HG02943 (cell line): ENCODE results near the gene ETF1.
"Not testable (repeated sequence)": the region's sequence is repeated elsewhere in the genome, so short reads cannot be mapped to it uniquely, and the experiment has no call there.

Experiments used
- ATAC-seq: cut with Tn5 transposase; IDR thresholded peaks from one replicate; pipeline ENCODE4 v1.9.1; 2021; ENCODE audit warnings: mild to moderate bottlenecking, low read depth, moderate library complexity; ENCODE audit not compliant: unreplicated experiment

ETF1 gene

DNA sequence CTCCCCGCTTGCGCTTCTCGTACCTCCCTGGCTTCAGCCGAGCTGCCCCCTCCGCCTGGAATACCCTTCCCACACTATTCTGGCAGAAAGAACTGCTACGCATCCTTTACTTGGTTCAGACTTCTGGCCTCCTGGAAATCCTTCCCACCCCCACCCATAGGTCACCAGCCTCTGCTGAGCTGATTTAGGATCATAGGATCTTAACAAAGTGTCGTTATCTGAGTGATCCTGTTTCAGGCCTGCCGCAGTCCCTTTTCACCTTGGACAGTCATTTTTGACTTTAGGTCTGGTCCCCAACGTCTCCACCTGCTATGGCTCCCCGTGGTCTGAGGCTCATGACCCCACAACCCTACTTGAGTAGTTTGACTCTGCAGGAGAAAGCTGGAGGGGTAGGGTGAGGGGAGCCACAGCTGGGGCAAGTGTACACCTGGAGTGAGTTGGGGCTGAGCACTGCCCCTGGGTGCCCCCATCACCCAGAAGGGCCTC, 50.4 kb downstream of the ETF1 start:
- ATAC-seq = no peak

DNA sequence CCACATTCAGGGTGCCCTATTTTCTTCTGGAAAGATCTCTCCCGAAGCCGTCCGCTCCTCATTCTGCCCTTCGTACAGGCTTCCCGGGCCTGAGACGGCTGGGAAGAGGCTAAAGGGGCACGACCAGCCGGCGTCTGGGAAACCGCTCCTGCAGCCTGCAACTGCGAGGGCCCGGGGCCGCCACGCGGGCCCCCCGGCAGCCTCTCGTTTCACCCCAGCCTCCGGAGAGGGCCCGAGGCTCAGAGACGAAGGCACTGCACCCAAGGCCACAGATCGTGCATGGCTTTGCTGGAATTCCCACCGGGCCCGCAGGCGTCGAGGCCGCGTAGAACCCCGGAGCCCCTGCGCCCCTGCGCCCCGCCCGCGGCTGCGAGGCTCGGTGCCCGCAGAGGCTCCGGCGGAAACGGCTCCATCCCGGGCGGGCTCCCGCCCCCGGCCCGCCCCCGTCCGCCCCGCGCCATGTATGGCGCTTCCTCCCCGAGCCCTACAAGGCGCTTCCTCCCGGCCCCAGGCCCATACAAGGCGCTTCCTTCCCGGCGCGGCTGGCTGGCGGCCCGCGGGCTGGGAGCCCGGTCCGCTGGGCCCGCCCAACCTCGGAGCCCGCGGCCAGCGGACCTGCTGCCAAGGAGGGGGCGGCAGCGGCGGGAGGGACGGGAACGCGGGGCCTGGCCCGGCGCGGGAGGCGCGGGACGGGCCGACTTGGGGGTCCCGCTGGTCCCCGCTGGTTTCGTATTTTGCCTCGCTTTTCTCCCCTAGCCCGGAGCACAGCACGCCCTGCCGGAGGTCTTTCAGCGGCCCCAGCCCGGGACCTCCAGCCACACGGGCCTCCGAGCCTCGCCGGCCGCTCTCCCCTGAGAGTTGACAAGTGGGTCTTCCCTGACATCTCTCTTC, 51.1 kb downstream of the ETF1 start:
- peak; percentile 95 for ATAC-seq

DNA sequence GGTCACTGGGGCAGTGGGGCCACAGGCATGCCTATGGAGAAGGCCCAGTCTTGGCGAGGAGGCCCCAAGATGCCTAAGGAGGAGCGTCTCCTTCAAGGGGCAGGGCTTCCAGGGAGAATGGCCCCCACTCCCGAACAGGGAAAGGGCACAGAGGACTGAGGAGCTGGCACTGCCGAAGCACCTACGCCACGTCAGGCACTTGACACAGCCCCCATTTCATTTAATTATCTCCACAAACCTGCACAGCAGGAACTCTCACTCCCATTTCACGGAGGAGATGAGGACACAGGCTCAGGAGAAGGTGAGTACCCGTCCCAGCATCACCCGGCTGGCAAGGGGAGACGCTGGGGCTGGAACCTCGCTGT, 51.8 kb downstream of the ETF1 start:
- no peak for ATAC-seq

DNA sequence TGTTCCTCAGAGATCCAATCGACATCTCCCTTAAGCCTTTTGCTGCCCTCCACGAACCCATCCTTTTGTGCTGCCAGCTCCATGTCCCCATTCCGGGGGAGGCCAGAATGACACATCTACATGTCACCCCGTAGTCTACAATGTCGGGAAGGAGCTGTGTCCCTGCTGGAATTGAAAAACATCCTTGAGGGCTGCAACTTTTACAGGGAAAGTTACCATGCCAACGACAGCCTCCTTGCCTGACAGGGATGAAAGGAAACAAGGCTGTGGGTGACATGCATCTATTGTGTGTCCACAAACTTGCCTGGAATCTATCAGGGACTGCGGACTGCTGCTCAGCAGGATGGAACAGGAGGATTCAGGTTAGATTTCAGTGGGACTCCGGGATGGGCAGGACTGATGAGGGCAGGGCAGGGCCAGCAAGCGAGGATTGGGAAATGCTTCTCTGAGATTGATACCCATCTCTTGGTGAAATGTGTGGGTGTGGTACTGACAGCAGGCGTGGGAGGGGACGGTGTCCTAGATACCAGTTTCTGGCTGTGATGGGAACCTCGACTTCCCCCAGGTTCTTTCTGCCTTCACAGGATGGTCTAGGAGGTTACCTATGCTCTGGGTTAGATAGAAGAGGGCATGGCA, 52.3 kb downstream of the ETF1 start:
- ATAC-seq = no peak

DNA sequence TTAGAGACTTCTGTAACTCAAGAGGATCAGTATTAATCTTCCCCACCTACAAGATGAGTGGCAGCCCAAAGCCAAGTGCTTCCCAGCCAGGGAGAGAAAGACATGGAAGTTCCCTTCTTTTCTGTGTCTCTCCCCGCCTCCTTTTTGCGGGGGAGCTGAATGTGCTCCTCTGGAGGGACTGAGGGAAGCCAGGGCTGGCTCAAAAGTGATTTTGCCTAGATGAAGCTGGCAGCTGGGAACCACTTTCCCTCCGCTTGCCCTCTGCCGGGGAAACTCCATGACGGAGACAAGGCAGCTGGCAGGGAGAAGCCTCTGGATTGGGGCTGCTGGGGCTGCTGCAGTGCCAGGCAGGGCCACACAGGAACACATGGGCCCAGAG, 53.4 kb downstream of the ETF1 start:
- ATAC-seq = no peak

DNA sequence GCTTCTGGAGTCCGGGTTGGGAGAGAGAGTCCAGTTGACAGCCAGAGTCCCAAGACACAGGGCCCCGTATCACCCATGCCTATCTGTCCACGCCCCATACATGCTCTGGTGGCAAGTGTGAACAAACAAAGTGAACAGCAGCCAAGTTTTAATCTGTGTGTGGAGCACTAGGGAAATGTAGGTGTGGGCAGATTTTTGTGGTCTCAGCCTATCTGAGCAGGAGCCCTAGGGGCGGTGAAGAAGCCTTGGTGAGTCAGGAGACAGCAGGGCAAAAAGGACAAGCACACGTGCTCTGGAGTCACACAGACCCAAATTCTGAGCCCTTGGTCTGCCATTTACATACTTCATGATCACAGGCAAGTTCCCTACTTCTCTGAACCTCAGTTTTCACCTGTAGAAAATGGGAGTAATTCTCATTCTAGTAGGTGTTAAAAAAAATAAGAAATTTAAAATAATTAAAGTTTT, 54.5 kb downstream of the ETF1 start:
- ATAC-seq = no peak

DNA sequence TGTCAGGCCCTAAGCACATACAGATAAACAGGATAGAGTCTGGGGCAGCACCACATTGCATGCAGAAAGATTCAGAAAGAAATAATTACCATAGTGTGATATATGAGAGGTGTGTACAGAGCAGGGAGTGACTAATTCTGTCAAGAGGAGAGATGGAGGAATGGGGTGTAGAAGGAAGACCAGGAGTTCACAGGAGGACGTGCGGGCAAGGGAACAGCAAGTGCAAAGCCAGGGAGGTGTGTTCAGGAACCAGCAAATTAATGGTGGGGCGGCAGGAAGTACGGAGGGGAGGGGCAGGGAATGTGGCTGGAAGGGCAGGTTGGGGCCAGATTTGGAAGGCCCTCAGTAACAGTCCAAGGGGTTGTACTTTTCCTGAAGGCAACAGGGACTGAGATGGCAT, 60.4 kb downstream of the ETF1 start:
- ATAC-seq = no peak

DNA sequence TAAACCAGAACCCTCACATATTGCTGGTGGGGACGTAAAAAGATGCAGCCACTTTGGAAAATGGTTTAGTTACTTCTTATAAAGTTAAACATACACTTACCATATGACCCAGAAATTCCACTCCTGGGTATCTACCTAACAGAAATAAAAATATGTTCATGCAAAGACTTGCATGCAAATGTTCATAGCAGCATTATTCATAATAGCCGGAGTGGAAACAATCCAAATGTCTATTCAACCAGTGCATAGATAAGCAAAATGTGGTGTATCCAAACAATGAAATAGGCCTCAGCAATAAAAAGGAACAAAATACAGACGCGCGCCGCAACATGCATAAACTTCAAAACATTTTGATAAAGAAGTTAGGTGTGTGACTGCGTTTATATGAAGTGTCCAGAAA, 66.1 kb downstream of the ETF1 start:
- ATAC-seq = no peak

DNA sequence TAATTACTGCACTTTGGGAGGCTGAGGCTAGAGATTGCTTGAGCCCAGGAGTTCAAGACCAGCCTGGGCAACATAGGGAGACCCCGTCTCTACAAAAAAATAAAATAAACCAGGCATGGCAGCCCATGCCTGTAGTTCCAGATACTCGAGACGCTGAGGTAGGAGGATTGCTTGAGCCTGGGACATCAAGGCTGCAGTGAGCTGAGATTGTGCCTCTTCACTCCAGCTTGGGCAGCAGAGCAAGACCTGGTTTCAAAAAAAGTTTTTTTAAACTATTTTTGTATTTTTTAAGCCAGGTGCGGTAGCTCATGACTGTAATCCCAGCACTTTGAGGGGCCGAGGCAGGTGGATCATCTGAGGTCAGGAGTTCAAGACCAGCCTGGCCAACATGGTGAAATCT, 69.9 kb downstream of the ETF1 start:
- not testable (repeated sequence) for ATAC-seq

DNA sequence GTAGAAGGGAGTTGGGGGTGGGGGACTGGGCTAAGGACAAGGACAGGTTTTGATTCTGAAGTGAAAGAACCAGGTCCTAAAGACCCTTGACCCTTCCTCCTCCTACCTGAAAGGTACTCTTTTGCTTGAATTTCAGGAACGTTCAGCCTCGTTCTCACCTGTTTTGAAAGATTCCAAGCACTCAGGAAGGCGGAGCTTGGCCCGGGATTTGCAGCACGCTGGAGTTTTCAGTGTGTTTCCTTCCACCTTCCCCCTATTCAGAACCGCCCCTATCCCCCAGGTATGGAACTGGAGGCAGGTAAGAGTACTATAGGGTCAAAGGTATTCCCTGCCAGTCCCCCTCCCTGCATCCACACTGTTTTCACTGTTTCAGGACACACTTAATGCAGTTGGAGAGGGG, 70.7 kb downstream of the ETF1 start:
- no peak for ATAC-seq

DNA sequence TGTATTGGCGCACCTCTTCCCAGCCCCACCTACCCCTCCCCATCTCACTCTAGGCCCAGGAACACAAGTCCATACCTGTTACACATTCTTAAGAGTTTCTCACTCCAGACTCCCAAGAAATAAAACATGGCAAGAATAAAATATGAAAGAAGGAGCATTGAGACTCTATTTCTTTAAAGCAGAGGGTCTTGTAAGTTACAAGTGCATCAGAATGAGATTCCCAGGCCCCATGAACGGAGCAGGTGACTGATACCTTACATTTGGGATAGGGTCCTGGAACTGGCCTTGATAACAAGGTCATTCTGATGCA, 72.0 kb downstream of the ETF1 start:
- ATAC-seq = no peak

DNA sequence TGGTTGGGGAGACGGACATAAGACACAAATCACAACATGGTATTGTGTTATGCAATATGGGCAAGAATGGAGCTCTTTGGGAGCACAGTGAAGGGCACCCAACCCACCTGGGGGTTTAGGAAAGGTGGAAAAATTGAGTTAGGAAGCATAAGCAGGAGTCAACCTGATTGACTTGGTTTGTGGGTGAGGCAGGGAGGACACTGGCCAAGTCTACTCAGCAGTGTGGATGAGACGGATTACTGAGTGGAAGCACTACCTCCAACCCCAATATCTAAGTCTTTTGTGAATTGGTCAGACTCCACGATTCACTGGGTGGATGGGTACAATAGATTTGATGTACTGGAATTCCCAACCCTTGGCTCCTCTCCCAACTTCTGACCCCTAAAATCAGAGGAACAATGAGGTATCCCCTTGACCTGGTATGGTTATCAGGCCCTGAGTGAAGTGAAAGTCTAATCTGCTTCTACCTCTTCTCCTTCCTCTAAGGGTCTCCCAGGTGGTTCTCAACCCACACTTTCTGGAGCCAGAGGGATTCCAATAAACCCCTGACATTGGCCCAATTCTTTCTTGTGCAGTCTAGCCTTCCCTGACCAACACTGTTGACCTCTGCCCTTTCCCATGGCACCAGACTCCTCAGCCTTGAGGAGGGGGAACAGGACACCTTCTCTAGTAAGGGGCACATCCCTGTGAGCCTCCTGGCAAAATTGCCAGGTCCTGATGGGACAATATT, 72.5 kb downstream of the ETF1 start:
- ATAC-seq = no peak

DNA sequence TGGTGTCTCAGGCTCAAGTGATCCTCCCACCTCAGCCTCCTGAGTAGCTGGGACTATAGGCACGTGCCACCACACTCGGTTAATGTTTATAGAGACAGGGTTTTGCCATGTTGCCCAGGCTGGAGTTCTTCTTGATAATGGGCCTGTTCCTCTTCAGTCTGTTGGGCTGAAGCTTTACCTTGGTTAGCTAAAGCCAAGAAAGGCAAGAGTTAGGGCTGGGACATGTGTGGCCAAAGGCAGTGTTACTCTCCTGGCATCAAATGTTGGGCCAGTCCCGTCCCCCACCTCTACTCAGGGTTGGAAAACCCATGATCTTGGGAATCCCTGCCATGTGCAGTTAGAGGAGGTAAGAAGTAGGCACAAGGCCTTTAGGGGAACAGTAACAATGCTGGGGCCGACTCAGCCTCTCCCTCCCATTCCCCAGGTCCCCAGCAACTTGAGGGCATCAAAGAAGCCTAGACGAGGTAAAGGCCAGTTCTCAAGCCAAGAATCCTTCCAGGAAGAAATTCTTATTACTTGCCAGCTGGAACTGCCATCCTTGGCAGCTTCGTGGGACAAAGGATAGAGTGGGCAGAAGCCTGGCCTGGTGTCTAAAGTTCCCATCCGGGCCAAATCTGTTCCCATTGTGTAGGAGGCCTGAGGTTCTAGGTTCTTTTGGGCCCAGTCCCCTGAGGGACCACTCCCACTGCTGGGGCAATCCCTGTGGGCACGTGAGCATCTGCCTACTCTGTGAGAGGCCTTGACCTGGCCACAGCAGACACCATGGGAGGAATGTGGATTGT, 73.3 kb downstream of the ETF1 start:
- no peak for ATAC-seq

DNA sequence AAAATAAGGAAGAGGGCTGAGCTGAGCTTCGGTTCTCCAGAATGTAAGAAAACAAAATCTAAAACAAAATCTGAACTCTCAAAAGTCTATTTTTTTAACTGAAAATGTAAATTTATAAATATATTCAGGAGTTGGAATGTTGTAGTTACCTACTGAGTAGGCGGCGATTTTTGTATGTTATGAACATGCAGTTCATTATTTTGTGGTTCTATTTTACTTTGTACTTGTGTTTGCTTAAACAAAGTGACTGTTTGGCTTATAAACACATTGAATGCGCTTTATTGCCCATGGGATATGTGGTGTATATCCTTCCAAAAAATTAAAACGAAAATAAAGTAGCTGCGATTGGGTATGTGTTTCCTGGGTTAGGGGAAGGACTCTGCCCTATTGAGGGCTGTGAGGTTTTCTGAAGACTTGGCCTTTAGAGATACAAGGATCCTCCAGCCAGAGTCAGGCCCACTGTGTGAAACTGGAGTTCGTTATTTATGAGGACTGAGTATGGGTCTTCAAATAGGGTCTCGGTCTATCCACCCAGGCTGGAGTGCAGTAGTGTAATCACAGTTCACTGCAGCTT, 74.0 kb downstream of the ETF1 start:
- ATAC-seq = no peak

DNA sequence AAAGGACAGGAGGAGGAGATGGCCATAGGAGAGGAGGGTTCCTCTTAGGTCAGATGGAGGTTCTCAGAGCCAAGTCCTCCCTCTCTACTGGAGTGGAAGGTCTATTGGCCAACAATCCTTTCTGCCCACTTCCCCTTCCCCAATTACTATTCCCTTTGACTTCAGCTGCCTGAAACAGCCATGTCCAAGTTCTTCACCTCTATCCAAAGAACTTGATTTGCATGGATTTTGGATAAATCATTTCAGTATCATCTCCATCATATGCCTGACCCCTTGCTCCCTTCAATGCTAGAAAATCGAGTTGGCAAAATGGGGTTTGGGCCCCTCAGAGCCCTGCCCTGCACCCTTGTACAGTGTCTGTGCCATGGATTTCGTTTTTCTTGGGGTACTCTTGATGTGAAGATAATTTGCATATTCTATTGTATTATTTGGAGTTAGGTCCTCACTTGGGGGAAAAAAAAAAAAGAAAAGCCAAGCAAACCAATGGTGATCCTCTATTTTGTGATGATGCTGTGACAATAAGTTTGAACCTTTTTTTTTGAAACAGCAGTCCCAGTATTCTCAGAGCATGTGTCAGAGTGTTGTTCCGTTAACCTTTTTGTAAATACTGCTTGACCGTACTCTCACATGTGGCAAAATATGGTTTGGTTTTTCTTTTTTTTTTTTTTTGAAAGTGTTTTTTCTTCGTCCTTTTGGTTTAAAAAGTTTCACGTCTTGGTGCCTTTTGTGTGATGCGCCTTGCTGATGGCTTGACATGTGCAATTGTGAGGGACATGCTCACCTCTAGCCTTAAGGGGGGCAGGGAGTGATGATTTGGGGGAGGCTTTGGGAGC, 74.7 kb downstream of the ETF1 start:
- no peak for ATAC-seq

DNA sequence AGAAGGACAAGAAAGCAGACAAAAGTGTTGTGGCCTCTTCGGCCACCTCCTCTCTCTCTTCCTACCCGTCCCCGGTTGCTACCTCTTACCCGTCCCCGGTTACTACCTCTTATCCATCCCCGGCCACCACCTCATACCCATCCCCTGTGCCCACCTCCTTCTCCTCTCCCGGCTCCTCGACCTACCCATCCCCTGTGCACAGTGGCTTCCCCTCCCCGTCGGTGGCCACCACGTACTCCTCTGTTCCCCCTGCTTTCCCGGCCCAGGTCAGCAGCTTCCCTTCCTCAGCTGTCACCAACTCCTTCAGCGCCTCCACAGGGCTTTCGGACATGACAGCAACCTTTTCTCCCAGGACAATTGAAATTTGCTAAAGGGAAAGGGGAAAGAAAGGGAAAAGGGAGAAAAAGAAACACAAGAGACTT, 75.3 kb downstream of the ETF1 start:
- no peak for ATAC-seq

DNA sequence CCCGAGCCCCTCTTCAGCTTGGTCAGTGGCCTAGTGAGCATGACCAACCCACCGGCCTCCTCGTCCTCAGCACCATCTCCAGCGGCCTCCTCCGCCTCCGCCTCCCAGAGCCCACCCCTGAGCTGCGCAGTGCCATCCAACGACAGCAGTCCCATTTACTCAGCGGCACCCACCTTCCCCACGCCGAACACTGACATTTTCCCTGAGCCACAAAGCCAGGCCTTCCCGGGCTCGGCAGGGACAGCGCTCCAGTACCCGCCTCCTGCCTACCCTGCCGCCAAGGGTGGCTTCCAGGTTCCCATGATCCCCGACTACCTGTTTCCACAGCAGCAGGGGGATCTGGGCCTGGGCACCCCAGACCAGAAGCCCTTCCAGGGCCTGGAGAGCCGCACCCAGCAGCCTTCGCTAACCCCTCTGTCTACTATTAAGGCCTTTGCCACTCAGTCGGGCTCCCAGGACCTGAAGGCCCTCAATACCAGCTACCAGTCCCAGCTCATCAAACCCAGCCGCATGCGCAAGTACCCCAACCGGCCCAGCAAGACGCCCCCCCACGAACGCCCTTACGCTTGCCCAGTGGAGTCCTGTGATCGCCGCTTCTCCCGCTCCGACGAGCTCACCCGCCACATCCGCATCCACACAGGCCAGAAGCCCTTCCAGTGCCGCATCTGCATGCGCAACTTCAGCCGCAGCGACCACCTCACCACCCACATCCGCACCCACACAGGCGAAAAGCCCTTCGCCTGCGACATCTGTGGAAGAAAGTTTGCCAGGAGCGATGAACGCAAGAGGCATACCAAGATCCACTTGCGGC, 75.9 kb downstream of the ETF1 start:
- no peak for ATAC-seq

DNA sequence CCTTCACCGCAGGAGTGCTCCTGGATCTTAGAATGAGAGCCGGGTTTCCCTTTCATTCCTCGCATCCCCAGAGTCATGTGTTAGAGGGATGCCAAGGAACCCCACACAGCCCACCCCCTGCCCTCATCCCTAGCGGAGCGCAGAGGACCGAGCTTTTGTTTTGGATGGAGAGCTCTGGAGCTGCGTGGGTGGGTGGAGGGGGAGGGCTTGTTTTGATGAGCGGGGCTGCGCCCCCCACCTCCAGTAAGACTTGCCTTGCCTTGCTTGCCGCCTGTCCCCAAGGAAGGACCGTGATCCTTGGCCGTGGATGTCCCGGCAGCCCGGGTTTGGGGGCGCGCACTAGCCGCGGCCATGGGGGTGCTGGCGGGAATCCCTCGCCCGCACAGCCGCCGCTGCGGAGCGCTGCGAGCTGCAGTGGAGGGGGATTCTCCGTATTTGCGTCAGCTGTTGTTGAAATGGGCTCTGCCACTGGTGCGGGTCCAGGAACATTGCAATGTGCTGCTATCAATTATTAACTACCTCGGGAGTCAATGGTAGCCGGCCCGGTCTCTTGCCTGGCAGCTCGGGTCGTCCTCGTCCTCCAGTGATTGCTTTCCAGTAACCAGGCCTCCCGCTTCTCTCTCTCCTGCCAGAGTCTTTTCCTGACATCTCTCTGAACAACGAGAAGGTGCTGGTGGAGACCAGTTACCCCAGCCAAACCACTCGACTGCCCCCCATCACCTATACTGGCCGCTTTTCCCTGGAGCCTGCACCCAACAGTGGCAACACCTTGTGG, 76.7 kb downstream of the ETF1 start:
- ATAC-seq = no peak
